ENCODE data around the gene C2CD4A. TPM values are rescaled to one million over a fixed set of nuclear protein-coding genes. Genes with fewer than 3 reads are reported as not detected.

The C2CD4A gene, protein sequence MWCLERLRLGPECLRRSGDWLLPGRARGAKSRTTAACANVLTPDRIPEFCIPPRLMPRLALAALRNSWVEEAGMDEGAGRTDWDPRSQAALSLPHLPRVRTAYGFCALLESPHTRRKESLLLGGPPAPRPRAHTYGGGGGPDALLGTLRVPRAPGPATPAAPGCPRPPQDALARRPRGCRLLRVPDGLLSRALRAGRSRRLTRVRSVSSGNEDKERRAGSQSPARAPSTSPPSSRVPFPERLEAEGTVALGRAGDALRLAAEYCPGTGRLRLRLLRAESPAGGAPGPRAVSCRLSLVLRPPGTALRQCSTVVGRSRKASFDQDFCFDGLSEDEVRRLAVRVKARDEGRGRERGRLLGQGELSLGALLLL
- total RNA-seq: not detected
- polyA plus RNA-seq: under 1 TPM; 0.04 to 0.08 (median 0.06) TPM
- long read RNA-seq, donor 1: 0 reads
- long read RNA-seq, donor 2: 0 reads

DNA sequence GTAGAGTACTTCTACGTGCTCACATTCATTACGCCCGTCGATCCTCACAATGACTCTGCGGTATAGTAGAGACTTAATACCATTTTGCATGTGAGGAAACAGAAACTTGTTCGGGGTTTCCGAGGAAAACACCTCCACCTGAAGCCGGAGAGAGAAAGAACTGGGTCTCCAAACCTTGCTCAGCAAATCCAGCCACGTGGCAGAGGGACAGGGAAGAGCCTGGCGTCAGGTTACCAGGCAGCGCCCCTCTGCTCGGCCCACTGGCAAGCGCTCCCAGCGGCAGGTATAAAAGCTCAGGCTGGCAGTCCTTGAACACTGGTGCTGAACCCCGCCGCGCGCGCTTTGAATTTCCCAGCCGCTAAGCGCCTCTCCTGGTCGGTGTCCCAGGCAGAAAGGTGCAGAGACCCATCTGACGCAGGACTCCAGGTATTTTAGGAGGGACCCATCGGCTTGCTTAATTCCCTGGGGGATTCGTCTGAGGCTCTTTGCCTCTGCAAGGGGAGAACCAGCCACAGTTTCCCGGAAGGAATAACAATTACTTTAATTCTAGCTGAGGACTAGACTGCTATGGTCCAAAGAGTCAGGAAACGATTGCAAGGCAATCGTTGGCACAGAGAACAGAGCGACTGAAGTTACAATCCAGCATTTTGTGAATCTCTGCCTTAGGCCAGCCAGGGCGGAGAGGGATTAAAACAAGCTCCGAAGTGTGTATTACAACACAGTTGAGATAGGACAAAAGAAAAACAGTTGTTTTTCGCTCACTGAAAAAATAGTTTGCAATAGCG lies at the start of gene C2CD4A:
Gene C2CD4A, plus strand, starts transcription at position 315 of the 785 bp plus-strand sequence. CDS start 637 bp downstream, outside the sequence.
- WGBS, 5 donors: 5 to 10% (median 6%) methylated on average over 19 to 33 of the region's 33 CpGs
- H3K9me3 ChIP-seq: no peaks in the 10 kb centered on the region
- H3K36me3 ChIP-seq: no peaks in the 10 kb centered on the region
- H3K4me3 ChIP-seq: peak within 1 kb of the TSS; percentile 39 to 87 (median 68)
- H3K4me1 ChIP-seq: peaks cover 18 to 36% (median 29%) of the 10 kb centered on the region in 6 donors
- peak; percentile 89 for DNase-seq
- TF ChIP-seq CTCF (IDR thresholded peaks at IDR 0.05 in 8 of 11, conservative IDR thresholded peaks at IDR 0.05 in 3 of 11) (peak in 3 of 11 experiments; percentile 11 to 32 (median 16)), POLR2A (IDR thresholded peaks at IDR 0.05) (no peak), POLR2AphosphoS5 (IDR thresholded peaks at IDR 0.05) (peak in 2 of 3 donors; percentile 19 to 28)
- H3K27ac ChIP-seq: no peak within 1 kb of the TSS
- H3K27me3 ChIP-seq (replicated peaks in 1 of 7): peaks cover 0 to 44% (median 7%) of the 10 kb centered on the region in 7 donors
- intact Hi-C loops (cut with DNase I; ENCODE audit: low total_unique reads): no loop called here

- H3K36me3 ChIP-seq: peaks cover 0 to 67% (median 36%) of the 10 kb centered on the region in 6 donors
- TF ChIP-seq CTCF (IDR thresholded peaks at IDR 0.05 in 8 of 11, conservative IDR thresholded peaks at IDR 0.05 in 3 of 11): no peak
- TF ChIP-seq POLR2AphosphoS5 (IDR thresholded peaks at IDR 0.05): no peak
- TF ChIP-seq POLR2A (IDR thresholded peaks at IDR 0.05): no peak
- peaks cover 0 to 7% (median 3%) of the 10 kb centered on the region in 8 donors for H3K9me3 ChIP-seq
- no peak overlapping the region for H3K4me3 ChIP-seq
- no peak for DNase-seq
- WGBS, 5 donors: 96 to 97% (median 96%) methylated on average over 3 of the region's 3 CpGs
- H3K27ac ChIP-seq: no peak overlapping the region
- intact Hi-C loops (cut with DNase I; ENCODE audit: low total_unique reads): no loop called here
- H3K4me1 ChIP-seq: no peaks in the 10 kb centered on the region
- H3K27me3 ChIP-seq (replicated peaks in 1 of 7): no peaks in the 10 kb centered on the region
Observed at GRCh38 chr15:62020576-62021160, 46.1 kb upstream of the C2CD4A start.

DNA sequence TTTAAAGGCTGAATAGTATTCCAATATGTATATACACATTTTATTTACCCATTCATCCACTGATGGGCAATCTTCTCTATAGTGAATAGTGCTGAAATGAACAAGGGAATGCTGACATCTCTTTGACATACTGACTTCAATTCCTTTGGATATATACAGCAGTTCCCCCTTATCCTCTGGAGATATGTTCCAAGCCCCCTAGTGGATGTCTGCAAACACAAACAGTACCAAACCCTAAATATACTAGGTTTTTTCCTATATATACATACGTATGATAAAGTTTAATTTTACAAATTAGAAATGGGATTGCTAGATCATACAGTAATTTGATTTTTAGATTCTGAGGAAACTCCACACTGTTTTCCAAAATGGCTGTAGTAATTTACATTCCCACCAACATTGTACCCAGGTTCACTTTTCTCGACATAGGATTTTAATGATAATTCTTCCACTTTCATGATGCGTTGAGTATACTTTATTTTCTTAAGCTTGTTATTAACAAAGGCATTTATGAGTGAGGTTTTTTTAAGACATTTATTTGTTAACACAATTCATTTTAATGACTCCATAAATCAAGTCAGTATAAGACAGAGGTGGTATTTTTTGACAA lies 44.7 kb upstream of the C2CD4A start:
- intact Hi-C loops (cut with DNase I; ENCODE audit: low total_unique reads): no loop called here
- peaks cover 0 to 75% (median 36%) of the 10 kb centered on the region in 6 donors for H3K36me3 ChIP-seq
- DNase-seq: no peak
- TF ChIP-seq CTCF (IDR thresholded peaks at IDR 0.05 in 8 of 11, conservative IDR thresholded peaks at IDR 0.05 in 3 of 11) (peak in 2 of 11 experiments; percentile 6 to 9), POLR2AphosphoS5 (IDR thresholded peaks at IDR 0.05) (no peak)
- 95 to 99% (median 96%) methylated on average over 3 of the region's 3 CpGs for WGBS, 5 donors
- no peak overlapping the region for H3K4me3 ChIP-seq
- no peak overlapping the region for H3K27ac ChIP-seq
- no peaks in the 10 kb centered on the region for H3K27me3 ChIP-seq (replicated peaks in 1 of 7)
- H3K4me1 ChIP-seq: peaks cover 0 to 10% (median 0%) of the 10 kb centered on the region in 6 donors
- H3K9me3 ChIP-seq: peaks cover 0 to 7% (median 3%) of the 10 kb centered on the region in 8 donors
